ENCODE data around the gene EIF6. TPM values are rescaled to one million over a fixed set of nuclear protein-coding genes. Genes with fewer than 3 reads are reported as not detected.
A peak's percentile ranks its signal among the peaks of the same experiment; 100 is the strongest.

Gene EIF6
- polyA plus RNA-seq, 1 experiment = 133 TPM

DNA sequence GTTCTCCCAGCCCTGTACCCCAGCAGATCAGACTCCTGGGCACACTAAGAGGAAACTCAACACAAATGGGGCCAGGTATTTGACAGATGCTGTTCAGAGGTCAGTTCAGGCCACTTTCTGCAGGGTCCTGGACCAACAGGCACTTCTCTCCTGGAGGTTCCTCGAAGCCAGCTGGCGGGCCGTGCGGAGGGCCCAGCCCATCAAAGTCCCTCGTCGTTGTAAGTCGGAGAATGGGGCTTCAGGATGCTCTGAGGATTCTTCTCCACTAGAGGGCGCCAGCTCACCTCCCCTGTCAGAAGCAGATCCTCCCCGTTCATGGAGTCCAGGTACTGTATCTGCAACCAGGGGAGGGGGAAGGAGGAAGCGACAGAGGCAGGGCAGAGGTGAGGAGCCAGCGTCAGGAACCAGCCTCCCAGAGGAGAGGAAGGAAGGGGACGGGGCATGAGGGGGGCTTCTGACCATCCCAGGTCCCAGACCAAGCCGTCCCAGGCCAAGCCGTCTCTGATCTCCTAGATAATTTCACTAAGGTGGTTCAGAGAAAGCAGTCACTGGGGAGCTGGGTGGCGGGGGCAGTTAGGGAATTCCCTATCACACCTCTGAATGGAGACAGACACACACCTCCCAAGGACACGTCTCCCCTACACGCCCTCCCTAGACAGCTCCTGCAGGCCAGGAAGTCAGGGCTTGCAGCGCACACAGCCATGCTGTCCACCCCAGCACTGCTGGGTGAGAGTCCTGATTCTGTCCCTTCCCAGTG is 19.3 kb upstream of the EIF6 start:
- no peak for DNase-seq (ENCODE audit: low read depth, low spot score)
- ChIA-PET CTCF (interaction anchor here (0.5 to 7.1 kb wide), 25 partner anchors 9 to 1537 kb away, joined by 3 to 120 read pairs (median 5); partner anchors contain the start of genes CEP250 and GDF5), POLR2A (interaction anchor here (0.6 to 2.6 kb wide), 3 partner anchors 20 to 41 kb away, joined by 6 to 13 read pairs (median 7); partner anchors contain the start of gene EIF6)
- Histone ChIP-seq H3K4me3 (ENCODE audit: low read depth, low read length) (no peak overlapping the region), H3K27me3 (ENCODE audit: control insufficient read depth, insufficient read depth, low read length) (no peaks in the 10 kb centered on the region), H3K9me3 (ENCODE audit: control insufficient read depth, insufficient read depth, low read length) (no peaks in the 10 kb centered on the region), H3K27ac (ENCODE audit: low read depth, low read length) (peak overlapping the region; percentile 93)
- TF ChIP-seq CTCF (IDR thresholded peaks at IDR 0.05; ENCODE audit: low read depth, low read length) = peak; percentile 94

DNA sequence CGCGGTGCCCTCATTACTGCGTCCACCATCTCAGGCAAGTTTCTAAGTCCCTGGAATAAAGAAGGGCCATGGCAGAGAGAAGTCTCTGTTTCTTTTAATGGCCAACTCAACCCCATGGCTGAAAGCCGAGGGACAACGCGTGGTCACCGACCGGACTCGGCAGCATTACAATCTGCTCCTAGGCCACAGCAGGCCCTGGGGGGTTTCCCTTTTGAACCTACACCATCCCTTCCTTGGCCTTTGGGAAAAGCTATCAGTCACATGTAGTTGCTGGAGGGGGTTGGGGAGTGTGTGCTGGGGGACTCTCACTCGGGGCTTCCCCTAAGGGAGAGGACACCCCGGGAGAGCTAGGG is 18.8 kb upstream of the EIF6 start:
- no peak for DNase-seq (ENCODE audit: low read depth, low spot score)
- POLR2A ChIA-PET = interaction anchor here (1.1 kb wide), 1 partner anchor 11 kb away, joined by 3 read pairs; no protein-coding TSS in a partner anchor
- Histone ChIP-seq H3K27me3 (ENCODE audit: control insufficient read depth, insufficient read depth, low read length) (no peaks in the 10 kb centered on the region), H3K9me3 (ENCODE audit: control insufficient read depth, insufficient read depth, low read length) (no peaks in the 10 kb centered on the region), H3K27ac (ENCODE audit: low read depth, low read length) (peak overlapping the region; percentile 84), H3K4me3 (ENCODE audit: low read depth, low read length) (no peak overlapping the region)
- TF ChIP-seq CTCF (IDR thresholded peaks at IDR 0.05; ENCODE audit: low read depth, low read length) = no peak
- CTCF ChIA-PET = interaction anchor here (0.6 to 7.1 kb wide), 17 partner anchors 9 to 1538 kb away, joined by 3 to 120 read pairs (median 4); partner anchors contain the start of genes CEP250 and GDF5

DNA sequence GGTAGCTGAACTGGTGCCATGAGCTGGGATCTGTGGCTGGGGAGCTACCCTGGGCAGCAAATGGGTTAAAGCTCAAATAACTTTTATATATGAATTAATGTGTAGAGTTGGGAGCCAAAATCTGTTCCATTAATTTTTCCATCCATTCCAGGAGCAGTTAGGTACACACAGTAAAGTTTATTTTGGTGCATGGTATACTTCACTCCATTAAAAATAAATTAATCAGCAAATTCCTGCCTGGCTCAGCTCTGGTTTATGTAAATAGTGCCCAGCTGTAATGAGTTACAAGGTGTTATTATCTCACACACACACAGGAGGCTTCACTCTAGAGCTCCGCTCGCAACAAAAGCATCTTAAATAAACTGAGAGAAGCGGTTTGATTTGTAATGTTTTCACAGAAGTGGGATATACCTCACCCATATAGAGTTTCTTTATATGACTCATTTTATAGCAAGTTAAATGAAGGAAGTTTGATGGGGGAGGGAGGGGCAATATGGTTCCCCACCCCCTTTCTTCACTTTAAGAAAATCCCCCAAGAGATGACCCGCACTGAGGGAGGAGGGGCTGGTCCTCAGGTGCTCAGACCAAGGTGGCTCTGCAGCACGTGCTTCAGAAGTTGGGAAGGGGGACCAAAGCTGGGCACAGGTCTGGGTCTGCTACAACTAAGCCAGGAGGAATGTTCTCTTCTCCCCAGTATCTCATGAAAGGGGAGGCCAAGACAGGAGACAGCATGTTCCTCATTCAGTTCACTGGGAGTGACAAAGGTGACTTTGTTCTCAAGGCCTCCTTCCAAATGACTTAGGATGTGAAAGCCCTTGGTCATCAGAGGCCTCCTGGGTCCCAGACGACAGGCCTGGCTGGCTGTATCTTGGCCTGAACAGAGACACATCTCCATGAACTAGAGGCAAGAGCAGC is 18.1 kb upstream of the EIF6 start:
- CTCF ChIA-PET = interaction anchor here (0.9 to 7.1 kb wide), 14 partner anchors 8 to 206 kb away, joined by 3 to 120 read pairs (median 5); partner anchors contain the start of gene GDF5
- no peaks in the 10 kb centered on the region for H3K27me3 ChIP-seq (ENCODE audit: control insufficient read depth, insufficient read depth, low read length)
- H3K27ac ChIP-seq (ENCODE audit: low read depth, low read length) = peak overlapping the region; percentile 84
- POLR2A ChIA-PET = interaction anchor here (0.8 to 1.6 kb wide), 8 partner anchors 12 to 152 kb away, joined by 3 to 10 read pairs (median 4); partner anchors contain the start of genes CEP250, EIF6, GDF5 and MMP24OS
- no peak overlapping the region for H3K4me3 ChIP-seq (ENCODE audit: low read depth, low read length)
- no peak for TF ChIP-seq CTCF (IDR thresholded peaks at IDR 0.05; ENCODE audit: low read depth, low read length)
- H3K9me3 ChIP-seq (ENCODE audit: control insufficient read depth, insufficient read depth, low read length) = no peaks in the 10 kb centered on the region
- DNase-seq (ENCODE audit: low read depth, low spot score) = no peak

- Histone ChIP-seq H3K4me3 (ENCODE audit: low read depth, low read length) (no peak overlapping the region), H3K27ac (ENCODE audit: low read depth, low read length) (peak overlapping the region; percentile 78), H3K9me3 (ENCODE audit: control insufficient read depth, insufficient read depth, low read length) (no peaks in the 10 kb centered on the region), H3K27me3 (ENCODE audit: control insufficient read depth, insufficient read depth, low read length) (no peaks in the 10 kb centered on the region)
- CTCF ChIA-PET = interaction anchor here (0.7 to 7.1 kb wide), 5 partner anchors 52 to 157 kb away, joined by 3 to 120 read pairs (median 5); partner anchors contain the start of gene GDF5
- no peak for DNase-seq (ENCODE audit: low read depth, low spot score)
- POLR2A ChIA-PET = interaction anchor here (0.6 to 1.6 kb wide), 2 partner anchors 146 kb away, joined by 4 to 5 read pairs; no protein-coding TSS in a partner anchor
- no peak for TF ChIP-seq CTCF (IDR thresholded peaks at IDR 0.05; ENCODE audit: low read depth, low read length)
Observed at GRCh38 chr20:35301426-35301825, 16.9 kb upstream of the EIF6 start.
